HEK293 (cell line): ENCODE results near the gene CDC42BPA.

Source experiments
- ATF2 ChIP-seq: fragments of 450-650 bp; formaldehyde crosslinking; IDR thresholded peaks from 2 replicates; pipeline ENCODE4 v1.5.1; 2016; ENCODE audit warnings: missing biosample characterization, missing genetic modification characterization, low read depth
- CTCF ChIP-seq: fragments of 450-650 bp; formaldehyde crosslinking; IDR thresholded peaks from 2 replicates; pipeline ENCODE4 v1.5.1; 2016; ENCODE audit warnings: missing biosample characterization, missing genetic modification characterization
- MZF1 ChIP-seq: fragments of 450-650 bp; formaldehyde crosslinking; IDR thresholded peaks from 2 replicates; pipeline ENCODE4 v1.5.1; 2017; ENCODE audit warnings: missing biosample characterization, missing genetic modification characterization, borderline replicate concordance
- TCF7L2 ChIP-seq: IDR thresholded peaks from 2 replicates; pipeline ENCODE4 v1.6.1; 2011; ENCODE audit warnings: low read depth, mild to moderate bottlenecking, inconsistent platforms, low read length, moderate library complexity, borderline replicate concordance

DNA sequence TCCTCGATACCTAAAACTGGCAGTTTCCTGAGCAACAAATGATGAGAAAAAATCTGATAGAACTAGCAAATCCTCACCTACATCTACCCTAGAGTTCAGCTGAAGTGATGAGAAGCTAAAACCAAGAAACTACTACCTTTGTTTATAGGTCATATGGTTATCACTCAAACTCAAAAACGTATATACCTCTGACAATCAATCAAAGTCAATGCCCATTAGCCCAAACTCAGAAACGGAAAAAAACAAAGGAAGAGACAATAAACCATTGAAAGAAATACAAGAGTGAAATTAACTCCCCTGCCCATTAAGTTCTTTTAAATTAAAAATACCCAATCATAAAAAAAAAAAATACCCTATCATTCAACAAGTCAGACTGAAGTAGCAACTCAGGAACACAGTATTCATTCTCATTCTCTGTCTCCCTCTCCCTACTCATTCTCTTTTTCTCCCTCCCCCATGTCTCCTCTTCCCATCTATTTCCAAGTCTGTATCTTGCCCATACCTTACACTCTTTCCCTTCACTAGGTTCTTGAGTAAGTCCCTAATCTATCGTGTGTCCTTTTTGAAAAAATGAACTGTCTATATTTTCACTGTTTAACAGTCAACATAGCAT, 6.8 kb downstream of the CDC42BPA start:
- TF ChIP-seq MZF1 (tag by site-specific recombination) (no peak), TCF7L2 (no peak), ATF2 (no peak), CTCF (tag by site-specific recombination) (no peak)
